ENCODE data around the gene PROS1.
"Not testable (repeated sequence)": the region's sequence is repeated elsewhere in the genome, so short reads cannot be mapped to it uniquely, and the experiment has no call there.

- TF ChIP-seq CTCF, POLR2A (IDR thresholded peaks at IDR 0.05): not testable (repeated sequence)
Measured at GRCh38 chr3:93949958-93950357, 23.7 kb downstream of the PROS1 start.
